ENCODE results near the gene MIR17HG. TPM values are rescaled to one million over a fixed set of nuclear protein-coding genes. Genes with fewer than 3 reads are reported as not detected.

The MIR17HG gene
- total RNA-seq: 0.74 to 2.4 TPM (median 0.82 TPM) in 3 replicates
- long read RNA-seq: 0 reads

DNA sequence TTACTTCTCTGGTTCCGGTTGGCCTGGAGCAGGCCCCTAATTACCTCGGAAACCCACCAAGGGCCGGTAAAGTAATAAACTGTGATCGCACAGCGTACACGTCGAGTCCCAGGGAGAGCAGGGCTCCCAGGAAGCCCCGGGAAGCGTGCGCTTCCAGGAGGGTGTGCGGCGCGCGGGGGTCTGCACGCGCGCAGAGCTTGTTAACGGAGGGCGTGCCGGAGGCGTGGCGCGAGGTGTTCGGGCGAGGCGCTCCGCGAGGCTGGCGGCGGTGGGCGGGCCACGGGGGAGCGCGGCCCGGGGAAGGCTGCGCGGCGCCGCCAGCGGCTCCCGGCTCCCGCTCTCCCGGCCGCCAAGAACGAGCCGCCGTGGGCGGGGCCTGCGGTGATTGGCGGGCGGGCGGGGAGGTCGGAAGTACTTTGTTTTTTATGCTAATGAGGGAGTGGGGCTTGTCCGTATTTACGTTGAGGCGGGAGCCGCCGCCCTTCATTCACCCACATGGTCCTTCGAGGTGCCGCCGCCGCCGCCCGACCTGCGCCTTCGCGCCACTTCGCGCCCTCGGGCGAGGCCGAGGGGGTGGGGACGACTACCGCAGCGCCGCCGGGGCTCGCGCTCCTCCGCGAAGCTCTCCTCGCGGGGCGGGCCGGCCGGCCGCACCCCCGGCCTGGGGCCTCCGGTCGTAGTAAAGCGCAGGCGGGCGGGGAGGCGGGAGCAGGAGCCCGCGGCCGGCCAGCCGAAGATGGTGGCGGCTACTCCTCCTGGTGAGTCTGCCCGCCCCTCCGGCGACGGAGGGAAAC is at the start of gene MIR17HG:
Gene MIR17HG, plus strand, starts transcription at position 486 of the 794 bp plus-strand sequence.
- H3K4me3 Mint-ChIP-seq (ENCODE audit: unreplicated experiment): peak within 1 kb of the TSS; percentile 93
- peaks cover 38% of the 10 kb centered on the region for H3K4me1 Mint-ChIP-seq (ENCODE audit: low read depth)
- H3K36me3 Mint-ChIP-seq (ENCODE audit: low read depth): peaks cover 2% of the 10 kb centered on the region
- H3K27ac Mint-ChIP-seq (ENCODE audit: unreplicated experiment): peak within 1 kb of the TSS; percentile 77
- peaks cover 7% of the 10 kb centered on the region for H3K27me3 Mint-ChIP-seq (ENCODE audit: low read depth)
- TF ChIP-seq, protein P1, sequence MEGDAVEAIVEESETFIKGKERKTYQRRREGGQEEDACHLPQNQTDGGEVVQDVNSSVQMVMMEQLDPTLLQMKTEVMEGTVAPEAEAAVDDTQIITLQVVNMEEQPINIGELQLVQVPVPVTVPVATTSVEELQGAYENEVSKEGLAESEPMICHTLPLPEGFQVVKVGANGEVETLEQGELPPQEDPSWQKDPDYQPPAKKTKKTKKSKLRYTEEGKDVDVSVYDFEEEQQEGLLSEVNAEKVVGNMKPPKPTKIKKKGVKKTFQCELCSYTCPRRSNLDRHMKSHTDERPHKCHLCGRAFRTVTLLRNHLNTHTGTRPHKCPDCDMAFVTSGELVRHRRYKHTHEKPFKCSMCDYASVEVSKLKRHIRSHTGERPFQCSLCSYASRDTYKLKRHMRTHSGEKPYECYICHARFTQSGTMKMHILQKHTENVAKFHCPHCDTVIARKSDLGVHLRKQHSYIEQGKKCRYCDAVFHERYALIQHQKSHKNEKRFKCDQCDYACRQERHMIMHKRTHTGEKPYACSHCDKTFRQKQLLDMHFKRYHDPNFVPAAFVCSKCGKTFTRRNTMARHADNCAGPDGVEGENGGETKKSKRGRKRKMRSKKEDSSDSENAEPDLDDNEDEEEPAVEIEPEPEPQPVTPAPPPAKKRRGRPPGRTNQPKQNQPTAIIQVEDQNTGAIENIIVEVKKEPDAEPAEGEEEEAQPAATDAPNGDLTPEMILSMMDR (IDR thresholded peaks at IDR 0.05): no peak
- H3K9me3 Mint-ChIP-seq (ENCODE audit: low read depth): no peaks in the 10 kb centered on the region
- peak; percentile 88 for DNase-seq (ENCODE audit: low spot score)

DNA sequence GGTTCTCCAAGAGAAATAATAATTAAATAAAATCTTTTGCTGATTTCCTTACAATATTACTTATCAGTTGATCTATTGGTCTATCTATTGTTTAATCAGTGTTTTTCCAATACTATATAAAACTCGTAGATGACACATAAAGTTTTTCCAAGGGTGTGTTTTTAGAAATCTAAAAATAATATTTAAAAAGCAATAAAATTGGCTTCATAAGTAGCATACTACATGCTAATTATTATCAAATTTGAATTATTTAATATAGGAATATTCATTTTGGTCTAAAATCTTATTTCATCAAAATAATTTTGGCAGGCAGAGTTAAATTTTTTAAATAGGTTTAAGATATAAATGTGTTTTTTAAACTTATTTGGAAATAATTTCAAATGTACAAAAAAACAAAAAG is 49.4 kb upstream of the MIR17HG start:
- TF ChIP-seq, protein P1 (IDR thresholded peaks at IDR 0.05): no peak
- H3K27ac Mint-ChIP-seq (ENCODE audit: unreplicated experiment): no peak overlapping the region
- H3K4me1 Mint-ChIP-seq (ENCODE audit: low read depth): no peaks in the 10 kb centered on the region
- no peaks in the 10 kb centered on the region for H3K9me3 Mint-ChIP-seq (ENCODE audit: low read depth)
- peaks cover 2% of the 10 kb centered on the region for H3K27me3 Mint-ChIP-seq (ENCODE audit: low read depth)
- no peak overlapping the region for H3K4me3 Mint-ChIP-seq (ENCODE audit: unreplicated experiment)
- no peaks in the 10 kb centered on the region for H3K36me3 Mint-ChIP-seq (ENCODE audit: low read depth)
- no peak for DNase-seq (ENCODE audit: low spot score)

GRCh38 chr13:91302111-91302510 is 45.4 kb upstream of the MIR17HG start:
- peaks cover 3% of the 10 kb centered on the region for H3K9me3 Mint-ChIP-seq (ENCODE audit: low read depth)
- TF ChIP-seq, protein P1 (IDR thresholded peaks at IDR 0.05): no peak
- no peak for DNase-seq (ENCODE audit: low spot score)
- H3K36me3 Mint-ChIP-seq (ENCODE audit: low read depth): no peaks in the 10 kb centered on the region
- H3K4me3 Mint-ChIP-seq (ENCODE audit: unreplicated experiment): no peak overlapping the region
- no peaks in the 10 kb centered on the region for H3K27me3 Mint-ChIP-seq (ENCODE audit: low read depth)
- H3K27ac Mint-ChIP-seq (ENCODE audit: unreplicated experiment): no peak overlapping the region
- H3K4me1 Mint-ChIP-seq (ENCODE audit: low read depth): no peaks in the 10 kb centered on the region

- Mint-ChIP-seq H3K27ac (ENCODE audit: unreplicated experiment) (no peak overlapping the region), H3K9me3 (ENCODE audit: low read depth) (peaks cover 3% of the 10 kb centered on the region), H3K4me1 (ENCODE audit: low read depth) (no peaks in the 10 kb centered on the region), H3K36me3 (ENCODE audit: low read depth) (no peaks in the 10 kb centered on the region), H3K27me3 (ENCODE audit: low read depth) (no peaks in the 10 kb centered on the region), H3K4me3 (ENCODE audit: unreplicated experiment) (no peak overlapping the region)
- DNase-seq (ENCODE audit: low spot score): no peak
- TF ChIP-seq, protein P1 (IDR thresholded peaks at IDR 0.05): no peak
Measured at GRCh38 chr13:91303031-91303430, 44.5 kb upstream of the MIR17HG start.

GRCh38 chr13:91304741-91305140 is 42.7 kb upstream of the MIR17HG start:
- peaks cover 3% of the 10 kb centered on the region for H3K9me3 Mint-ChIP-seq (ENCODE audit: low read depth)
- no peak for DNase-seq (ENCODE audit: low spot score)
- no peak overlapping the region for H3K27ac Mint-ChIP-seq (ENCODE audit: unreplicated experiment)
- H3K27me3 Mint-ChIP-seq (ENCODE audit: low read depth): no peaks in the 10 kb centered on the region
- no peaks in the 10 kb centered on the region for H3K4me1 Mint-ChIP-seq (ENCODE audit: low read depth)
- TF ChIP-seq, protein P1 (IDR thresholded peaks at IDR 0.05): no peak
- no peak overlapping the region for H3K4me3 Mint-ChIP-seq (ENCODE audit: unreplicated experiment)
- H3K36me3 Mint-ChIP-seq (ENCODE audit: low read depth): no peaks in the 10 kb centered on the region
